HCT116 (cell line): ENCODE measurements around the gene REG3A. TPM values are rescaled to one million over a fixed set of nuclear protein-coding genes. Genes with fewer than 3 reads are reported as not detected.

Experiments
- ATAC-seq: fragments of 200-7000 bp; cut with Tn5 transposase; 2 replicates; pipeline ENCODE4 v1.9.1; 2020; ENCODE audit warnings: mild to moderate bottlenecking, moderate library complexity
- BruUV-seq: library from RNA; stranded (reverse); fragments of 400-500 nt; replicated peaks from 2 replicates; lab custom pipeline; 2021; lab: Mats Ljungman, UMichigan
- CTCF ChIA-PET: fragments of 300-600 bp; sonication (Branson Sonifier 250); formaldehyde crosslinking; loops from one replicate; lab custom pipeline; 2021; ENCODE audit warnings: antibody characterized with exemption; lab: Charles Lee
- POLR2A ChIA-PET: fragments of 300-600, 350-600 bp; sonication (Branson Sonifier 250); formaldehyde crosslinking; loops from one replicate; lab custom pipeline; 2021; ENCODE audit warnings: antibody characterized with exemption; lab: Charles Lee
- RAD21 ChIA-PET, 2 experiments: fragments of 300-600 bp; sonication (Branson Sonifier 250); formaldehyde crosslinking; loops; one replicate each; lab custom pipeline; 2023; ENCODE audit warnings: low total read pairs in 2 of 2; ENCODE audit not compliant: uncharacterized antibody in 2 of 2, unreplicated experiment in 2 of 2, low non-redundant PET in 1 of 2; lab: Charles Lee
- DNase-seq: peaks from one replicate; pipeline ENCODE4 v3.0.0-alpha.2; 2010; ENCODE audit warnings: low read depth, low spot score
- H2AFZ ChIP-seq: fragments of 200-600 bp; shearing (Covaris generic), sonication (generic); 2 replicates; pipeline ENCODE4 v1.6.1; 2017; ENCODE audit warnings: low read depth, mixed run types, mixed read lengths, antibody characterized with exemption, low read length; ENCODE audit not compliant: poor library complexity, severe bottlenecking
- H3K27ac ChIP-seq: 2 replicates; pipeline ENCODE4 v1.5.1; 2012; ENCODE audit warnings: low read depth, low read length
- H3K27me3 ChIP-seq: fragments of 200-600 bp; sonication (generic); 2 replicates; pipeline ENCODE4 v1.6.1; 2016; ENCODE audit warnings: mixed run types, low read length, mixed read lengths; ENCODE audit not compliant: insufficient read depth
- H3K36me3 ChIP-seq, 2 experiments: fragments of 200-500 bp in 1 of 2; fragments of 200-600 bp in 1 of 2; sonication (Bioruptor generic) in 1 of 2; sonication (generic) in 1 of 2; 2 replicates each; pipeline versions ENCODE4 v1.5.1 to v1.6.1; 2014 to 2016; ENCODE audit warnings: low read length in 2 of 2, inconsistent platforms in 1 of 2, mixed read lengths in 1 of 2, mixed run types in 1 of 2; ENCODE audit not compliant: insufficient read depth in 2 of 2, control insufficient read depth in 1 of 2
- H3K4me1 ChIP-seq, 2 experiments: fragments of 200-600 bp in 1 of 2; sonication (generic) in 1 of 2; 2 replicates each; pipeline versions ENCODE4 v1.5.1 to v1.6.1; 2012 to 2017; ENCODE audit warnings: low read length in 2 of 2, inconsistent platforms in 1 of 2, mild to moderate bottlenecking in 1 of 2, mixed read lengths in 1 of 2, mixed run types in 1 of 2, moderate library complexity in 1 of 2; ENCODE audit not compliant: insufficient read depth in 2 of 2, control insufficient read depth in 1 of 2
- H3K4me2 ChIP-seq: fragments of 200-600 bp; sonication (generic); 2 replicates; pipeline ENCODE4 v1.6.1; 2017; ENCODE audit warnings: mixed run types, low read length, mixed read lengths
- H3K4me3 ChIP-seq, 2 experiments: fragments of 200-600 bp in 1 of 2; sonication (generic) in 1 of 2; replicated peaks in 1 of 2; 2 replicates each; pipeline ENCODE4 v1.5.1; 2011 to 2016; ENCODE audit warnings: low read length in 2 of 2, control low read depth in 1 of 2, low read depth in 1 of 2, mild to moderate bottlenecking in 1 of 2, mixed read lengths in 1 of 2, mixed run types in 1 of 2
- H3K79me2 ChIP-seq: fragments of 200-600 bp; sonication (generic); 2 replicates; pipeline ENCODE4 v1.6.1; 2017; ENCODE audit warnings: mild to moderate bottlenecking, mixed run types, low read length, moderate library complexity, mixed read lengths; ENCODE audit not compliant: insufficient read depth
- H3K9ac ChIP-seq: fragments of 200-600 bp; sonication (generic); 2 replicates; pipeline ENCODE4 v1.6.1; 2016; ENCODE audit warnings: low read length, mixed read lengths
- H3K9me2 ChIP-seq: fragments of 200-600 bp; sonication (generic), shearing (Covaris generic); 2 replicates; pipeline ENCODE4 v1.6.1; 2017; ENCODE audit warnings: mixed run types, mild to moderate bottlenecking, moderate library complexity; ENCODE audit not compliant: insufficient read depth
- H3K9me3 ChIP-seq, 2 experiments: fragments of 200-500 bp in 1 of 2; fragments of 200-600 bp in 1 of 2; sonication (Bioruptor generic) in 1 of 2; sonication (generic) in 1 of 2; 2 replicates each; pipeline ENCODE4 v1.6.1; 2014 to 2017; ENCODE audit warnings: low read length in 2 of 2, mixed read lengths in 2 of 2, inconsistent platforms in 1 of 2, low read depth in 1 of 2, mild to moderate bottlenecking in 1 of 2, mixed run types in 1 of 2, moderate library complexity in 1 of 2; ENCODE audit not compliant: control insufficient read depth in 1 of 2, insufficient read depth in 1 of 2
- H4K20me1 ChIP-seq: fragments of 200-600 bp; sonication (generic), shearing (Covaris generic); 2 replicates; pipeline ENCODE4 v1.6.1; 2017; ENCODE audit warnings: mixed run types, mild to moderate bottlenecking, moderate library complexity; ENCODE audit not compliant: insufficient read depth
- ATF3 ChIP-seq: IDR thresholded peaks from 2 replicates; pipeline ENCODE4 v1.6.1; 2012
- CBX3 ChIP-seq: IDR thresholded peaks from 2 replicates; pipeline ENCODE4 v1.6.1; 2012; ENCODE audit warnings: low read depth
- EGR1 ChIP-seq: IDR thresholded peaks from 2 replicates; pipeline ENCODE4 v1.6.1; 2012; ENCODE audit warnings: low read depth
- EZH2phosphoT487 ChIP-seq: fragments of 200-600 bp; IDR thresholded peaks from 2 replicates; pipeline ENCODE4 v1.6.1; 2018; ENCODE audit warnings: antibody characterized with exemption, borderline replicate concordance
- JUND ChIP-seq: IDR thresholded peaks from 2 replicates; pipeline ENCODE4 v1.6.1; 2012
- MAX ChIP-seq: IDR thresholded peaks from 2 replicates; pipeline ENCODE4 v1.6.1; 2012
- POLR2A ChIP-seq: IDR thresholded peaks from 2 replicates; pipeline ENCODE4 v1.7.0; 2011; ENCODE audit warnings: borderline replicate concordance; ENCODE audit not compliant: insufficient read depth, insufficient read length; ENCODE audit errors: extremely low read depth
- POLR2AphosphoS5 ChIP-seq: IDR thresholded peaks from 2 replicates; pipeline ENCODE4 v1.6.1; 2011; ENCODE audit warnings: mild to moderate bottlenecking, low read depth, low read length, moderate library complexity
- SP1 ChIP-seq: IDR thresholded peaks from 2 replicates; pipeline ENCODE4 v1.6.1; 2012; ENCODE audit warnings: low read depth
- SRF ChIP-seq: IDR thresholded peaks from 2 replicates; pipeline ENCODE4 v1.6.1; 2012; ENCODE audit warnings: low read depth
- YY1 ChIP-seq: IDR thresholded peaks from 2 replicates; pipeline ENCODE4 v1.6.1; 2011; ENCODE audit warnings: low read length, low read depth, moderate library complexity, mild to moderate bottlenecking; ENCODE audit not compliant: insufficient replicate concordance; ENCODE audit errors: extremely low read depth
- ZBTB33 ChIP-seq: IDR thresholded peaks from 2 replicates; pipeline ENCODE4 v1.6.1; 2011; ENCODE audit warnings: mild to moderate bottlenecking, low read length, moderate library complexity; ENCODE audit not compliant: insufficient replicate concordance; ENCODE audit errors: extremely low read depth
- ZFX ChIP-seq: fragments of 450-650 bp; IDR thresholded peaks from 2 replicates; pipeline ENCODE4 v1.6.1; 2017
- ZNF274 ChIP-seq: fragments of 200-500 bp; sonication (Bioruptor generic); IDR thresholded peaks from 2 replicates; pipeline ENCODE4 v1.6.1; 2014; ENCODE audit warnings: mild to moderate bottlenecking, low read depth, low read length, inconsistent platforms
- intact Hi-C: fragments of 100-400 bp; cut with micrococcal nuclease; formaldehyde crosslinking; loops from 2 replicates; pipeline ENCODE4 v1.10.0; 2022
- total RNA-seq: library from RNA; stranded (reverse); gene quantifications from one replicate; pipeline ENCODE4 v1.2.1, GENCODE V29; 2021; ENCODE audit not compliant: unreplicated experiment
- TF ChIP-seq, protein P1 (sequence below): IDR thresholded peaks from 2 replicates; pipeline ENCODE4 v1.6.1; 2012; ENCODE audit warnings: low read depth

Gene REG3A
- total RNA-seq, 1 experiment from 2014 or later: not detected

- TF ChIP-seq, protein P1, sequence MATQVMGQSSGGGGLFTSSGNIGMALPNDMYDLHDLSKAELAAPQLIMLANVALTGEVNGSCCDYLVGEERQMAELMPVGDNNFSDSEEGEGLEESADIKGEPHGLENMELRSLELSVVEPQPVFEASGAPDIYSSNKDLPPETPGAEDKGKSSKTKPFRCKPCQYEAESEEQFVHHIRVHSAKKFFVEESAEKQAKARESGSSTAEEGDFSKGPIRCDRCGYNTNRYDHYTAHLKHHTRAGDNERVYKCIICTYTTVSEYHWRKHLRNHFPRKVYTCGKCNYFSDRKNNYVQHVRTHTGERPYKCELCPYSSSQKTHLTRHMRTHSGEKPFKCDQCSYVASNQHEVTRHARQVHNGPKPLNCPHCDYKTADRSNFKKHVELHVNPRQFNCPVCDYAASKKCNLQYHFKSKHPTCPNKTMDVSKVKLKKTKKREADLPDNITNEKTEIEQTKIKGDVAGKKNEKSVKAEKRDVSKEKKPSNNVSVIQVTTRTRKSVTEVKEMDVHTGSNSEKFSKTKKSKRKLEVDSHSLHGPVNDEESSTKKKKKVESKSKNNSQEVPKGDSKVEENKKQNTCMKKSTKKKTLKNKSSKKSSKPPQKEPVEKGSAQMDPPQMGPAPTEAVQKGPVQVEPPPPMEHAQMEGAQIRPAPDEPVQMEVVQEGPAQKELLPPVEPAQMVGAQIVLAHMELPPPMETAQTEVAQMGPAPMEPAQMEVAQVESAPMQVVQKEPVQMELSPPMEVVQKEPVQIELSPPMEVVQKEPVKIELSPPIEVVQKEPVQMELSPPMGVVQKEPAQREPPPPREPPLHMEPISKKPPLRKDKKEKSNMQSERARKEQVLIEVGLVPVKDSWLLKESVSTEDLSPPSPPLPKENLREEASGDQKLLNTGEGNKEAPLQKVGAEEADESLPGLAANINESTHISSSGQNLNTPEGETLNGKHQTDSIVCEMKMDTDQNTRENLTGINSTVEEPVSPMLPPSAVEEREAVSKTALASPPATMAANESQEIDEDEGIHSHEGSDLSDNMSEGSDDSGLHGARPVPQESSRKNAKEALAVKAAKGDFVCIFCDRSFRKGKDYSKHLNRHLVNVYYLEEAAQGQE: no peak
- TF ChIP-seq ZNF274 (no peak), YY1 (no peak), MAX (no peak), SP1 (no peak)
Observed at GRCh38 chr2:79125721-79125985, 33.9 kb downstream of the REG3A start (continued).

GRCh38 chr2:79124907-79125720 lies 34.4 kb downstream of the REG3A start:
- ChIA-PET CTCF (no interaction called here), POLR2A (no interaction called here), RAD21 (no interaction called here)
- no peak overlapping the region for H2AFZ ChIP-seq
- DNase-seq (no peak), ATAC-seq (no peak)
- no peaks in the 10 kb centered on the region for H3K36me3 ChIP-seq
- no peak overlapping the region for H3K9ac ChIP-seq
- no peaks in the 10 kb centered on the region for H4K20me1 ChIP-seq
- H3K9me2 ChIP-seq: no peaks in the 10 kb centered on the region
- H3K27me3 ChIP-seq: no peaks in the 10 kb centered on the region
- BruUV-seq: no TSS peak
- H3K4me3 ChIP-seq: no peak overlapping the region
- H3K9me3 ChIP-seq: peaks cover 0 to 30% of the 10 kb centered on the region in 2 experiments; a peak in 2 of 4 replicates
- intact Hi-C loops: no loop called here
- no peak overlapping the region for H3K27ac ChIP-seq
- no peak overlapping the region for H3K4me2 ChIP-seq
- no peaks in the 10 kb centered on the region for H3K79me2 ChIP-seq
- no peaks in the 10 kb centered on the region for H3K4me1 ChIP-seq
- TF ChIP-seq JUND (no peak), POLR2A (no peak), ZFX (no peak), ATF3 (no peak), ZBTB33 (no peak), POLR2AphosphoS5 (no peak), EZH2phosphoT487 (no peak), SRF (no peak), CBX3 (no peak), EGR1 (no peak)
- TF ChIP-seq, protein P1: no peak
